Adipocyte (in vitro differentiated cells): ENCODE measurements around the gene PLPP1.
"Not testable (repeated sequence)": the region's sequence is repeated elsewhere in the genome, so short reads cannot be mapped to it uniquely, and the experiment has no call there.

Experiments used
- DNase-seq: peaks from one replicate; pipeline ENCODE4 v3.0.0-alpha.2; 2015; ENCODE audit warnings: low read depth
- H3K27me3 ChIP-seq: replicated peaks from 2 replicates; pipeline ENCODE4 v1.7.0; 2013; ENCODE audit warnings: mild to moderate bottlenecking, low read length, moderate library complexity; ENCODE audit not compliant: control insufficient read depth, insufficient read depth
- H3K36me3 ChIP-seq: 2 replicates; pipeline ENCODE4 v1.7.0; 2013; ENCODE audit warnings: low read length, mild to moderate bottlenecking, moderate library complexity; ENCODE audit not compliant: control insufficient read depth, insufficient read depth, severe bottlenecking
- H3K4me1 ChIP-seq: 2 replicates; pipeline ENCODE4 v1.7.0; 2013; ENCODE audit warnings: mild to moderate bottlenecking, low read length, moderate library complexity; ENCODE audit not compliant: control insufficient read depth, insufficient read depth
- H3K4me3 ChIP-seq: 2 replicates; pipeline ENCODE4 v1.7.0; 2013; ENCODE audit warnings: mild to moderate bottlenecking, low read length, moderate library complexity
- H3K9ac ChIP-seq: 2 replicates; pipeline ENCODE4 v1.7.0; 2013; ENCODE audit warnings: mild to moderate bottlenecking, low read length, moderate library complexity
- H3K9me3 ChIP-seq: 2 replicates; pipeline ENCODE4 v1.7.0; 2013; ENCODE audit warnings: mild to moderate bottlenecking, low read length, moderate library complexity; ENCODE audit not compliant: control insufficient read depth

PLPP1 gene

DNA sequence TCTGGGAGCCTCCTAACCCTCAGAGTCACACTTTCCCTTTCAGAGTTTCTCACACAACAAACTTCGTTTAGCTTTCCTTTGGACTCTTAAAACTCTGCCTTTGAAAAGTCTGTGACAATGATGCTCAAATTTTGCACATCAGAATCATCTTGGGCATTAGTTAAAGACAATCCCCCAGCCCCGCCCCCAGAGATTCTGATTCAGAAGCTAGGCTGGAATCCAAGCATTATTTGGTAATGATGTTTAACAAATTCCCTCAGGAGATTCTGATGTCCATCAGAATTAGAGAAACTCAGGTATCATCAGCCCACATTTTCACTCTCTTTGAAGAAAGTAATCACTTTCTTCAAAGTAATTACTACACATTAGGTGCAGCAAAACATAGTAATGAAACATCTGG is 9.6 kb upstream of the PLPP1 start:
- H3K27me3 ChIP-seq, result no peaks in the 10 kb centered on the region
- H3K9me3 ChIP-seq, result no peaks in the 10 kb centered on the region
- H3K36me3 ChIP-seq, result no peaks in the 10 kb centered on the region
- no peak overlapping the region for H3K9ac ChIP-seq
- H3K4me1 ChIP-seq, result peaks cover 4% of the 10 kb centered on the region
- H3K4me3 ChIP-seq, result no peak overlapping the region
- DNase-seq, result peak; percentile 27

GRCh38 chr5:55541056-55541635 is 6.4 kb upstream of the PLPP1 start:
- no peaks in the 10 kb centered on the region for H3K27me3 ChIP-seq
- H3K36me3 ChIP-seq, result no peaks in the 10 kb centered on the region
- H3K9me3 ChIP-seq, result no peaks in the 10 kb centered on the region
- no peak overlapping the region for H3K9ac ChIP-seq
- H3K4me1 ChIP-seq, result peaks cover 15% of the 10 kb centered on the region
- DNase-seq, result no peak
- no peak overlapping the region for H3K4me3 ChIP-seq

DNA sequence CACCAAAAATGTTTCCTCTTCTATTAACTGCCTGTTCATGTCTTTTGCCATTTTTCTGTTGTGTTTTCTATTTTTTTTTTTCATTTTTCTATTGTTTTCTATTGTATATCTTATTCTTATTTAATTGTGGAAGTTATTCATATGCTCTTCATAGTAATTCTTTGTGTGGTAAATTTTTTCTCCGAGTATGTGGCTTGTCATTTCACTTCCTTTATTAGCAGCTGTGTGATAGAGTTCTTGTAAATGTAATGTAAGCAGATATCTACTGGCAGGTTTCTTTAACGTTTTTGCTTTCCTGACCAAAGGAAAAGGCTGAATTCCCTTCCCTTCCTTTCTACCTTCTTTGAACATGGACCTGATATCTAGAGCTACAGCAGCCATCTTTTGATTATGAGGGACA is 5.8 kb upstream of the PLPP1 start:
- H3K36me3 ChIP-seq, result no peaks in the 10 kb centered on the region
- no peak overlapping the region for H3K9ac ChIP-seq
- no peak for DNase-seq
- no peaks in the 10 kb centered on the region for H3K27me3 ChIP-seq
- H3K4me3 ChIP-seq, result no peak overlapping the region
- H3K9me3 ChIP-seq, result no peaks in the 10 kb centered on the region
- H3K4me1 ChIP-seq, result peaks cover 15% of the 10 kb centered on the region

DNA sequence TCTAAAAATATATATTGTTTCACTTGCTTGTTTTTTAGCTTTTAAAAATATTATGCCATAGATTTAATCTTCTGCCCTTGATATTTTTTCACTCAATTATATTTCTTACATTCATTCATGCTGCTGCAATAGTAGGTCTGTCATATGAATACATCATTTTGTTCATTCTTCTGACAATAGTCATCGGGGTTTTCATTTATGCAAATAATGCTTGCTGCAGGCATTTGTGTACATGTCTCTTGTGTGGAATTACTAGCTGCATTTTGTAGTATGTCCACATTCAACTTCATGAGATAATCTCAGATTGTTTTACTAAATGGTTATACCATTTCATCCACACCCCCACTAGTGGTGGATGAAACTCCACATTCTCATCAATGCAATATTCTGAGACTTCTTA is 5.3 kb upstream of the PLPP1 start:
- Histone ChIP-seq H3K4me1 (peaks cover 18% of the 10 kb centered on the region), H3K9me3 (no peaks in the 10 kb centered on the region), H3K4me3 (no peak overlapping the region), H3K9ac (no peak overlapping the region), H3K36me3 (no peaks in the 10 kb centered on the region), H3K27me3 (no peaks in the 10 kb centered on the region)
- peak; percentile 54 for DNase-seq

DNA sequence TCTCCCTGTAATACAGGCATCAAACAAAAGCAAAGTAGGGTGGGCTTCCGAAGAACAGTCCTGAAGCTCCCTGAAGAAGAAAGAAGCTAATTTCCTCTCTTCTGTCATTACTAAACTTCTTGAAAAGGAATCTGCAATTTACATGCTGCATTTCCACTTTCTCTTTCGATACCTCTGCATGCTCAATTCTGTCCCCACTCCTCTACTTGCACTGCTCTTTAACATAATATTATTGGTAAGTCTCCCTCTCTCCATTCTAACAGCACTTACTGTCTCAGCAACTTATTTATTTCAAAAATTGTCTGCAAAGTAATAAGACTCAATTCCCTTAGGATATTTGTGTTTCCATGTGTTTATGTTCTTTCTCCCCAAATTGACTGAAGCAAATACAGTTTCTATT is 3.9 kb upstream of the PLPP1 start:
- H3K4me1 ChIP-seq, result peaks cover 14% of the 10 kb centered on the region
- no peaks in the 10 kb centered on the region for H3K36me3 ChIP-seq
- peak overlapping the region; percentile 84 for H3K9ac ChIP-seq
- no peaks in the 10 kb centered on the region for H3K27me3 ChIP-seq
- H3K4me3 ChIP-seq, result peak overlapping the region; percentile 77
- DNase-seq, result peak; percentile 22
- no peaks in the 10 kb centered on the region for H3K9me3 ChIP-seq

GRCh38 chr5:55537315-55537714 is 2.6 kb upstream of the PLPP1 start:
- DNase-seq, H3K9ac ChIP-seq, H3K9me3 ChIP-seq, H3K27me3 ChIP-seq, H3K4me3 ChIP-seq, H3K36me3 ChIP-seq: not testable (repeated sequence)
- peaks cover 14% of the 10 kb centered on the region for H3K4me1 ChIP-seq

GRCh38 chr5:55535199-55535905 is 588 bp upstream of the PLPP1 start:
- Histone ChIP-seq H3K4me3 (peak overlapping the region; percentile 89), H3K27me3 (no peaks in the 10 kb centered on the region), H3K36me3 (no peaks in the 10 kb centered on the region), H3K9me3 (no peaks in the 10 kb centered on the region), H3K9ac (peak overlapping the region; percentile 97), H3K4me1 (peaks cover 29% of the 10 kb centered on the region)
- DNase-seq, result no peak

DNA sequence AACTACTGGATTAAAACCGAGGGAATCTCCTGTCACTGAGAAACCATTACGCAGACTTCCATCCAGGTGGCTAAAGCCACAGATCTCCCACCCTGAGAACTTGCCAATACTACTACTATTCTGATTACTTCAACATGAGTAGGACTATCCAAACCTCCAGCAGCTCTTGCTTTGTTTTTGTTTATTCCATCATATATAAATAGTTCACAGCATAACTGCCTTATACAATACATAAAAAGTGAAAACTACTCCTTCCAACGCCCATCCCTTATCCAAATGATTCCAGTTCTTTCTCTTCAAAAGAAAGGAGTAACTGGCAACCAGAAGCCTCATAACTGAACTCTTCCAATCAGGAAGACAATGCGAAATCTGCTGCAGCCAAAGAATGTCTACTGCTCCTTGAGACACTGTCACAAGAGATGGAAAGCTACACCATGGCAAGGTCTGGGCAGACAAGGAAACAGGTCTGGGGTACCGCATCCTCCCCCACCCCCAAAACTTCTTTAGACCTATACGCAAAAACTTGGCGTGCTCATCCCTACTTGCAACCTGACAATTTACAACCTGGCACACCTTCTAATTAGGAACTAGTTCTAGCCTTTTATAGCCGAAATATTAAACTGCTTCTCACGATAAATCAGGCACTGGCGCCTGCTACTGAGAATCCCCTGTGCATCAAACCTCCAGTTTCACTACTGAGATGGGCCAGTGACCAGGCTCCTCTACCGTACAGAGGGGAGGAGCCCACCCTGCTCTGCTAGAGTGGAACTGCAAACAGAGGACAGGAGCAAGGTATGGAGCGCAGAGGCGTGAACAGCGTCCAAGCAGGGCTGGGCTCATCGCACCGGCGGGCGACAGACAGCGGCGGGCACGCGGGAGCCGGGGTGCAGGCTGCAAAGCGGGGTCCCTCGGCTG is 986 bp downstream of the PLPP1 start:
- H3K4me3 ChIP-seq, result peak overlapping the region; percentile 89
- H3K9me3 ChIP-seq, result no peaks in the 10 kb centered on the region
- no peaks in the 10 kb centered on the region for H3K36me3 ChIP-seq
- H3K27me3 ChIP-seq, result no peaks in the 10 kb centered on the region
- H3K4me1 ChIP-seq, result peaks cover 32% of the 10 kb centered on the region
- peak overlapping the region; percentile 97 for H3K9ac ChIP-seq
- peak; percentile 40 for DNase-seq

DNA sequence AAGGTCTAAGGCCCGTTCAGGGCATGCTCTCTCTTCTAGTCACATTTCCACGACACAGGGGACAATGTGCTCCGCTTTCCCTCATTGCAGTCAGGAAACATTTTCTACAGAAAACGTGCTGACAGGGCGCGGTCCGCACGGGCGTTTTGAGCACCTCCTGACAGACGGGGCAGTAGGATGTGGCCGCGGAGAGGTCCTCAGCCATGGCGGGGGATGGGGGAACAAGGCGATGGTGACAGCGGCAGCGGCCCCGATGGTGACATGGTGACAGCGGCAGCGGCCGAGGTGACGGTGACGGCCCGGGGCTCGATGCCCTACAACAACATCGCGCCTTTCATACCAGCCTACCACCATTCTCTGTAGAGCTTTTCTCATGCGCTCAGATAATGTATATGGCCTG is 4.1 kb downstream of the PLPP1 start:
- Histone ChIP-seq H3K4me1 (peaks cover 23% of the 10 kb centered on the region), H3K27me3 (no peaks in the 10 kb centered on the region), H3K9ac (no peak overlapping the region), H3K9me3 (no peaks in the 10 kb centered on the region), H3K36me3 (peaks cover 5% of the 10 kb centered on the region), H3K4me3 (peak overlapping the region; percentile 89)
- DNase-seq, result no peak

- H3K4me3 ChIP-seq, result no peak overlapping the region
- H3K36me3 ChIP-seq, result peaks cover 5% of the 10 kb centered on the region
- DNase-seq, result no peak
- no peaks in the 10 kb centered on the region for H3K9me3 ChIP-seq
- H3K4me1 ChIP-seq, result peaks cover 42% of the 10 kb centered on the region
- H3K9ac ChIP-seq, result no peak overlapping the region
- no peaks in the 10 kb centered on the region for H3K27me3 ChIP-seq
These were observed 9.9 kb downstream of the PLPP1 start for GRCh38 chr5:55524816-55525215.

- no peak for DNase-seq
- H3K9me3 ChIP-seq, result no peaks in the 10 kb centered on the region
- H3K27me3 ChIP-seq, result no peaks in the 10 kb centered on the region
- no peak overlapping the region for H3K4me3 ChIP-seq
- no peak overlapping the region for H3K9ac ChIP-seq
- peaks cover 9% of the 10 kb centered on the region for H3K36me3 ChIP-seq
- peaks cover 39% of the 10 kb centered on the region for H3K4me1 ChIP-seq
These were observed 11.5 kb downstream of the PLPP1 start for GRCh38 chr5:55523293-55523692.
